NCI-H1417 treated with DMSO at 0.1 percent for 48 hours (cell line): Measurements from ENCODE around the gene AP1G2.

ENCODE experiments used
- DNase-seq: peaks from one replicate; lab custom pipeline; 2025; lab: John Stamatoyannopoulos, UW

The AP1G2 gene

GRCh38 chr14:23513818-23514643, 53.6 kb downstream of the AP1G2 start:
- DNase-seq: no peak

- no peak for DNase-seq
These were observed 54.4 kb downstream of the AP1G2 start for GRCh38 chr14:23513005-23513817.

GRCh38 chr14:23512156-23512555, 55.4 kb downstream of the AP1G2 start:
- no peak for DNase-seq
